Cardiac muscle cell (in vitro differentiated cells and primary cell): ENCODE results near the gene BRICD5. TPM values are rescaled to one million over a fixed set of nuclear protein-coding genes. Genes with fewer than 3 reads are reported as not detected.

Experiments used
- DNase-seq, 2 donors: peaks; one replicate each; pipeline versions ENCODE4 v3.0.0 to v3.0.0-alpha.2; 2010 to 2017; ENCODE audit warnings: low read depth in 1 of 2, low spot score in 1 of 2
- H3K27ac ChIP-seq: fragments of 200-600 bp; sonication (generic); 2 replicates; pipeline ENCODE4 v1.5.1; 2016
- H3K27me3 ChIP-seq: fragments of 200-600 bp; sonication (generic); 2 replicates; pipeline ENCODE4 v1.6.0; 2016; ENCODE audit warnings: control low read depth
- H3K36me3 ChIP-seq: fragments of 200-600 bp; sonication (generic); 2 replicates; pipeline ENCODE4 v1.5.1; 2016; ENCODE audit warnings: control low read depth
- H3K4me1 ChIP-seq: fragments of 200-600 bp; sonication (generic); 2 replicates; pipeline ENCODE4 v1.8.1; 2017; ENCODE audit warnings: low read depth, mild to moderate bottlenecking, mixed run types
- H3K4me3 ChIP-seq: fragments of 200-600 bp; sonication (generic); 2 replicates; pipeline ENCODE4 v1.5.1; 2016; ENCODE audit warnings: mild to moderate bottlenecking
- H3K9me3 ChIP-seq: fragments of 200-600 bp; sonication (generic); 2 replicates; pipeline ENCODE4 v1.5.1; 2017; ENCODE audit warnings: low read depth, mild to moderate bottlenecking, control low read depth
- polyA plus RNA-seq: library from polyadenylated mRNA; unstranded; fragments of >200 nt; fragmentation: Nextera tagmentation; extraction: Ambion mirVana; gene quantifications from 2 replicates; pipeline ENCODE4 v1.2.1, GENCODE V29; 2016
- total RNA-seq: library from RNA; depleted of rRNA; stranded (reverse); fragments of >200 nt; gene quantifications from 2 replicates; pipeline ENCODE4 v1.2.3, GENCODE V29; 2016
- TF ChIP-seq, protein P1 (sequence below): IDR thresholded peaks from 2 replicates; pipeline ENCODE4 v1.5.1; 2012; ENCODE audit warnings: low read depth, mild to moderate bottlenecking, low read length

BRICD5 gene
- total and polyA plus RNA-seq, 2 experiments from 2014 or later, result 21.8 to 24.6 TPM

- Histone ChIP-seq H3K27ac (no peak overlapping the region), H3K9me3 (no peaks in the 10 kb centered on the region), H3K36me3 (no peaks in the 10 kb centered on the region), H3K27me3 (no peaks in the 10 kb centered on the region), H3K4me1 (no peaks in the 10 kb centered on the region), H3K4me3 (no peak overlapping the region)
- TF ChIP-seq, protein P1, sequence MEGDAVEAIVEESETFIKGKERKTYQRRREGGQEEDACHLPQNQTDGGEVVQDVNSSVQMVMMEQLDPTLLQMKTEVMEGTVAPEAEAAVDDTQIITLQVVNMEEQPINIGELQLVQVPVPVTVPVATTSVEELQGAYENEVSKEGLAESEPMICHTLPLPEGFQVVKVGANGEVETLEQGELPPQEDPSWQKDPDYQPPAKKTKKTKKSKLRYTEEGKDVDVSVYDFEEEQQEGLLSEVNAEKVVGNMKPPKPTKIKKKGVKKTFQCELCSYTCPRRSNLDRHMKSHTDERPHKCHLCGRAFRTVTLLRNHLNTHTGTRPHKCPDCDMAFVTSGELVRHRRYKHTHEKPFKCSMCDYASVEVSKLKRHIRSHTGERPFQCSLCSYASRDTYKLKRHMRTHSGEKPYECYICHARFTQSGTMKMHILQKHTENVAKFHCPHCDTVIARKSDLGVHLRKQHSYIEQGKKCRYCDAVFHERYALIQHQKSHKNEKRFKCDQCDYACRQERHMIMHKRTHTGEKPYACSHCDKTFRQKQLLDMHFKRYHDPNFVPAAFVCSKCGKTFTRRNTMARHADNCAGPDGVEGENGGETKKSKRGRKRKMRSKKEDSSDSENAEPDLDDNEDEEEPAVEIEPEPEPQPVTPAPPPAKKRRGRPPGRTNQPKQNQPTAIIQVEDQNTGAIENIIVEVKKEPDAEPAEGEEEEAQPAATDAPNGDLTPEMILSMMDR, result no peak
- no peak for DNase-seq
These were observed 44.8 kb downstream of the BRICD5 start for GRCh38 chr16:2165861-2166260.

- TF ChIP-seq, protein P1, result no peak
- H3K9me3 ChIP-seq, result no peaks in the 10 kb centered on the region
- H3K27me3 ChIP-seq, result no peaks in the 10 kb centered on the region
- H3K4me3 ChIP-seq, result no peak overlapping the region
- no peak overlapping the region for H3K27ac ChIP-seq
- H3K4me1 ChIP-seq, result no peaks in the 10 kb centered on the region
- DNase-seq, result no peak
- H3K36me3 ChIP-seq, result no peaks in the 10 kb centered on the region
These were observed 47.3 kb downstream of the BRICD5 start for GRCh38 chr16:2163211-2163881.

- Histone ChIP-seq H3K27me3 (no peaks in the 10 kb centered on the region), H3K4me1 (no peaks in the 10 kb centered on the region), H3K27ac (no peak overlapping the region), H3K9me3 (no peaks in the 10 kb centered on the region), H3K36me3 (no peaks in the 10 kb centered on the region), H3K4me3 (no peak overlapping the region)
- TF ChIP-seq, protein P1, result no peak
- no peak for DNase-seq
These were observed 48.0 kb downstream of the BRICD5 start for GRCh38 chr16:2162676-2163118.

DNA sequence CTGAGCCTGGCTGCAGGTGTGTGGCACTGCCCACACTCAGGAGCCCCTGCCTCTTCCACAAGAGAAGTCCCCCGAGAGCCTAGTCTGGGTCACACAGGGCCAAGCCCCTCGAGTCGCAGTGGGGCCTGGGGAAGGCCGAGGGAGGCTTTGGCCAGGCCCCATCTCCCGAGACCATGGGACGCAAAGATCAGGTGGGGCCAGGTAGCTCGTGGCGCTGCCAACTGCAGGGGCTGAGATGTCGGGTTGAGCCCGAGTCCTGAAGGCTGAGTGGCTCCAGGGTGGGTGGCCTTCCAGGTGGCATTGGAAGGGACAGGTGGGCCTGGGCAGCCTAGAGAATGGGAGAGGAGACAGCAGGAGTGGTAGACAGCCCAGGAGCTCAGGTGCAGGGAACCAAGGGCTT lies 48.8 kb downstream of the BRICD5 start:
- H3K9me3 ChIP-seq, result no peaks in the 10 kb centered on the region
- peaks cover 5% of the 10 kb centered on the region for H3K4me1 ChIP-seq
- H3K27ac ChIP-seq, result no peak overlapping the region
- H3K27me3 ChIP-seq, result no peaks in the 10 kb centered on the region
- TF ChIP-seq, protein P1, result no peak
- no peak overlapping the region for H3K4me3 ChIP-seq
- no peaks in the 10 kb centered on the region for H3K36me3 ChIP-seq
- no peak for DNase-seq

DNA sequence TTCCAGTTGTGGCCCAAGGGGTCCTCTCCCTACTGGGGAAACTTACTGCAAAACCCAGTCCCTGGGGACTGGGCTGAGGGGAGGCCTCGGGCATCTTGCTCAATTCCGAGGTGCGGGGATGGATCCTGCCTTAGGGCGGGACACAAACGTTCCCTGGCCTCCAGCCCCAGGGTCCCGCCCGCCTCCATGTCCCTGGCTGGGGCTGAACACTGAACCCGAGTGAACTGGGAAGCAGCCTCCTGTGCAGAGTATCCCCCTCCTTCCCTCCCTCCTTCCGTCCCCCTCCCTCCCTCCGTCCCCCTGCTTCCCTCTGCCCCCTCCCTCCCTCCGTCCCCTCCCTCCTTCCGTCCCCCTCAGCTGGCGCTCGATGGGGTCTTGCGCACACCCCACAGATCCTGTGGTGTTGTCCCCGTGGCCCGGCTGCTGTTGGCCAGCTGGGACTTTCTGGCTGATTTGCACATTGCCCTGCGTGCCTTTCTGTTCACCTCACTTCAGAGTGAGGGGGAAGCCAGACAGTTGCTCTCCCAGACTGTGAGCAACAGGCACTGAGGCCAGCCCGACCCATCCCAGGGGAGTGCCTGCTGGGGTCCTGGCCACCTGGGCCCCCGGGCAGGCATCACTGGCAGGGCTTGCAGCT lies 49.6 kb downstream of the BRICD5 start:
- H3K4me1 ChIP-seq, result peaks cover 13% of the 10 kb centered on the region
- H3K27ac ChIP-seq, result no peak overlapping the region
- no peaks in the 10 kb centered on the region for H3K27me3 ChIP-seq
- H3K4me3 ChIP-seq, result no peak overlapping the region
- H3K36me3 ChIP-seq, result no peaks in the 10 kb centered on the region
- peak in 1 of 2 donors; percentile 54 for DNase-seq
- H3K9me3 ChIP-seq, result no peaks in the 10 kb centered on the region
- TF ChIP-seq, protein P1, result no peak

Other genes with a start within 250 kb of the BRICD5 start
- gene RPS2, start 246.0 kb downstream of the BRICD5 start, total RNA-seq, result 2,958 and 3,550 TPM in 2 replicates
- 2,155 and 2,484 TPM in 2 replicates for gene RPS2, start 246.0 kb downstream of the BRICD5 start, polyA plus RNA-seq
- gene RNF151, start 244.0 kb downstream of the BRICD5 start, total RNA-seq, result 0.21 TPM in 1 of 2 replicates, not detected in the other
- gene RNF151, start 244.0 kb downstream of the BRICD5 start, polyA plus RNA-seq, result 0.38 and 0.54 TPM in 2 replicates
- gene TBL3, start 238.8 kb downstream of the BRICD5 start, total RNA-seq, result 72.4 and 94.7 TPM in 2 replicates
- 67.3 and 82.9 TPM in 2 replicates for gene TBL3, start 238.8 kb downstream of the BRICD5 start, polyA plus RNA-seq
- 0.25 and 1.3 TPM in 2 replicates for gene NOXO1, start 229.4 kb downstream of the BRICD5 start, total RNA-seq
- 0.80 and 1.2 TPM in 2 replicates for gene NOXO1, start 229.4 kb downstream of the BRICD5 start, polyA plus RNA-seq
- gene GFER, start 226.7 kb downstream of the BRICD5 start, total RNA-seq, result 52.8 and 53.5 TPM in 2 replicates
- gene GFER, start 226.7 kb downstream of the BRICD5 start, polyA plus RNA-seq, result 43.8 and 46.9 TPM in 2 replicates
- gene SYNGR3, start 220.9 kb downstream of the BRICD5 start, total RNA-seq, result 27.2 and 28.5 TPM in 2 replicates
- 21.8 and 27.1 TPM in 2 replicates for gene SYNGR3, start 220.9 kb downstream of the BRICD5 start, polyA plus RNA-seq
- gene ZNF598, start 201.0 kb downstream of the BRICD5 start, total RNA-seq, result 35.6 and 50.4 TPM in 2 replicates
- gene ZNF598, start 201.0 kb downstream of the BRICD5 start, polyA plus RNA-seq, result 28.8 and 34.5 TPM in 2 replicates
- 3.3 and 16.2 TPM in 2 replicates for gene NPW, start 191.1 kb downstream of the BRICD5 start, total RNA-seq
- 13.4 and 38.6 TPM in 2 replicates for gene NPW, start 191.1 kb downstream of the BRICD5 start, polyA plus RNA-seq
- gene NHERF2, start 184.0 kb downstream of the BRICD5 start, total RNA-seq, result 33.0 and 34.7 TPM in 2 replicates
- gene NHERF2, start 184.0 kb downstream of the BRICD5 start, polyA plus RNA-seq, result 37.4 and 50.7 TPM in 2 replicates
- gene NTHL1, start 163.0 kb downstream of the BRICD5 start, total RNA-seq, result 61.1 and 61.3 TPM in 2 replicates
- gene NTHL1, start 163.0 kb downstream of the BRICD5 start, polyA plus RNA-seq, result 51.3 and 62.7 TPM in 2 replicates
- gene TSC2, start 162.9 kb downstream of the BRICD5 start, total RNA-seq, result 103 and 152 TPM in 2 replicates
- gene TSC2, start 162.9 kb downstream of the BRICD5 start, polyA plus RNA-seq, result 123 and 142 TPM in 2 replicates
- gene PKD1, start 75.0 kb downstream of the BRICD5 start, total RNA-seq, result 115 and 206 TPM in 2 replicates
- gene PKD1, start 75.0 kb downstream of the BRICD5 start, polyA plus RNA-seq, result 49.9 and 55.3 TPM in 2 replicates
- 5.0 and 6.5 TPM in 2 replicates for gene RAB26, start 62.2 kb downstream of the BRICD5 start, total RNA-seq
- gene RAB26, start 62.2 kb downstream of the BRICD5 start, polyA plus RNA-seq, result 12.1 and 16.7 TPM in 2 replicates
- 67.5 and 71.6 TPM in 2 replicates for gene TRAF7, start 55.1 kb downstream of the BRICD5 start, total RNA-seq
- gene TRAF7, start 55.1 kb downstream of the BRICD5 start, polyA plus RNA-seq, result 32.3 and 37.4 TPM in 2 replicates
- gene CASKIN1, start 14.3 kb downstream of the BRICD5 start, total RNA-seq, result 15.5 TPM in 2 replicates
- 14.3 and 15.4 TPM in 2 replicates for gene CASKIN1, start 14.3 kb downstream of the BRICD5 start, polyA plus RNA-seq
- gene MLST8, start 5.4 kb downstream of the BRICD5 start, total RNA-seq, result 81.4 and 100.0 TPM in 2 replicates
- 117 and 122 TPM in 2 replicates for gene MLST8, start 5.4 kb downstream of the BRICD5 start, polyA plus RNA-seq
- 43.2 and 61.8 TPM in 2 replicates for gene PGP, start 4.0 kb upstream of the BRICD5 start, total RNA-seq
- gene PGP, start 4.0 kb upstream of the BRICD5 start, polyA plus RNA-seq, result 41.9 and 57.9 TPM in 2 replicates
- gene E4F1, start 12.7 kb upstream of the BRICD5 start, total RNA-seq, result 48.1 and 55.4 TPM in 2 replicates
- 27.7 and 28.3 TPM in 2 replicates for gene E4F1, start 12.7 kb upstream of the BRICD5 start, polyA plus RNA-seq
- 1.1 and 1.5 TPM in 2 replicates for gene DNASE1L2, start 25.6 kb upstream of the BRICD5 start, total RNA-seq
- 0.68 and 1.3 TPM in 2 replicates for gene DNASE1L2, start 25.6 kb upstream of the BRICD5 start, polyA plus RNA-seq
- 137 and 197 TPM in 2 replicates for gene ECI1, start 40.7 kb upstream of the BRICD5 start, total RNA-seq
- 343 and 407 TPM in 2 replicates for gene ECI1, start 40.7 kb upstream of the BRICD5 start, polyA plus RNA-seq
- 182 and 220 TPM in 2 replicates for gene RNPS1, start 57.3 kb upstream of the BRICD5 start, total RNA-seq
- gene RNPS1, start 57.3 kb upstream of the BRICD5 start, polyA plus RNA-seq, result 319 and 398 TPM in 2 replicates
- gene ABCA3, start 129.9 kb upstream of the BRICD5 start, total RNA-seq, result 14.2 and 14.5 TPM in 2 replicates
- 11.1 and 16.9 TPM in 2 replicates for gene ABCA3, start 129.9 kb upstream of the BRICD5 start, polyA plus RNA-seq
- 10.5 and 44.0 TPM in 2 replicates for gene CCNF, start 218.6 kb upstream of the BRICD5 start, total RNA-seq
- 9.2 and 48.2 TPM in 2 replicates for gene CCNF, start 218.6 kb upstream of the BRICD5 start, polyA plus RNA-seq
- gene TEDC2, start 249.2 kb upstream of the BRICD5 start, total RNA-seq, result 27.3 and 34.8 TPM in 2 replicates
- gene TEDC2, start 249.2 kb upstream of the BRICD5 start, polyA plus RNA-seq, result 30.7 and 34.4 TPM in 2 replicates